Stimulated activated CD8-positive, alpha-beta memory T cell treated with anti-CD3 and anti-CD28 coated beads, Interleukin-7, amount 100 ng/mL, for 4 hours (primary cell): ENCODE data around the gene ANO7.

Source experiments
- DNase-seq, 2 donors: peaks; one replicate each; pipeline ENCODE4 v3.0.0-alpha.2; 2020; ENCODE audit warnings: low read depth in 2 of 2

Gene ANO7

GRCh38 chr2:241273210-241274020 is 84.9 kb downstream of the ANO7 start:
- no peak for DNase-seq

- no peak for DNase-seq
Measured at GRCh38 chr2:241274127-241274526, 85.7 kb downstream of the ANO7 start.
